Measurements from ENCODE around the gene CHPF.

GRCh38 chr2:219513787-219514186 lies 29.8 kb downstream of the CHPF start:
- TF ChIP-seq HCFC1 (IDR thresholded peaks at IDR 0.05; ENCODE audit: low read length), result no peak
- TF ChIP-seq POLR2A (IDR thresholded peaks at IDR 0.05; ENCODE audit: low read depth, low read length), result no peak
- TF ChIP-seq, protein P1, sequence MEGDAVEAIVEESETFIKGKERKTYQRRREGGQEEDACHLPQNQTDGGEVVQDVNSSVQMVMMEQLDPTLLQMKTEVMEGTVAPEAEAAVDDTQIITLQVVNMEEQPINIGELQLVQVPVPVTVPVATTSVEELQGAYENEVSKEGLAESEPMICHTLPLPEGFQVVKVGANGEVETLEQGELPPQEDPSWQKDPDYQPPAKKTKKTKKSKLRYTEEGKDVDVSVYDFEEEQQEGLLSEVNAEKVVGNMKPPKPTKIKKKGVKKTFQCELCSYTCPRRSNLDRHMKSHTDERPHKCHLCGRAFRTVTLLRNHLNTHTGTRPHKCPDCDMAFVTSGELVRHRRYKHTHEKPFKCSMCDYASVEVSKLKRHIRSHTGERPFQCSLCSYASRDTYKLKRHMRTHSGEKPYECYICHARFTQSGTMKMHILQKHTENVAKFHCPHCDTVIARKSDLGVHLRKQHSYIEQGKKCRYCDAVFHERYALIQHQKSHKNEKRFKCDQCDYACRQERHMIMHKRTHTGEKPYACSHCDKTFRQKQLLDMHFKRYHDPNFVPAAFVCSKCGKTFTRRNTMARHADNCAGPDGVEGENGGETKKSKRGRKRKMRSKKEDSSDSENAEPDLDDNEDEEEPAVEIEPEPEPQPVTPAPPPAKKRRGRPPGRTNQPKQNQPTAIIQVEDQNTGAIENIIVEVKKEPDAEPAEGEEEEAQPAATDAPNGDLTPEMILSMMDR (IDR thresholded peaks at IDR 0.05 in 2 of 3, conservative IDR thresholded peaks at IDR 0.05 in 1 of 3; ENCODE audit: control insufficient read depth in 2 of 3, extremely low read depth in 1 of 3, insufficient read depth in 1 of 3, low read depth in 3 of 3, low read length in 3 of 3), result no peak
- TF ChIP-seq LARP7 (IDR thresholded peaks at IDR 0.05), result no peak
- no peak for TF ChIP-seq POLR2AphosphoS5 (IDR thresholded peaks at IDR 0.05; ENCODE audit: low read length)
- no peak for TF ChIP-seq ATF7 (IDR thresholded peaks at IDR 0.05; ENCODE audit: low read depth)
- TF ChIP-seq TAF1 (IDR thresholded peaks at IDR 0.05; ENCODE audit: borderline replicate concordance, low read depth, low read length), result no peak
- TF ChIP-seq REST (IDR thresholded peaks at IDR 0.05; ENCODE audit: low read depth, low read length), result no peak

Measured in GM12878 (cell line).